BLaER1 (cell line): ENCODE data around the gene MIB1.

Experiments used
- H3K27ac ChIP-seq: shearing (Covaris generic); formaldehyde crosslinking; 2 replicates; pipeline ENCODE4 v1.8.1; 2022
- H3K27me3 ChIP-seq: shearing (Covaris generic); formaldehyde crosslinking; 2 replicates; pipeline ENCODE4 v1.8.1; 2022
- H3K36me3 ChIP-seq: shearing (Covaris generic); formaldehyde crosslinking; 2 replicates; pipeline ENCODE4 v1.8.1; 2022
- H3K4me1 ChIP-seq: shearing (Covaris generic); formaldehyde crosslinking; 2 replicates; pipeline ENCODE4 v1.8.1; 2022
- H3K4me2 ChIP-seq: shearing (Covaris generic); formaldehyde crosslinking; 2 replicates; pipeline ENCODE4 v1.8.1; 2022
- H3K4me3 ChIP-seq: shearing (Covaris generic); formaldehyde crosslinking; 2 replicates; pipeline ENCODE4 v1.8.1; 2022
- H3K9ac ChIP-seq: shearing (Covaris generic); formaldehyde crosslinking; 2 replicates; pipeline ENCODE4 v1.8.1; 2022
- H3K9me3 ChIP-seq: shearing (Covaris generic); formaldehyde crosslinking; 2 replicates; pipeline ENCODE4 v1.8.1; 2022
- H4K20me1 ChIP-seq: shearing (Covaris generic); formaldehyde crosslinking; 2 replicates; pipeline ENCODE4 v1.8.1; 2022
- Cebpa-rat ChIP-seq: shearing (Covaris generic); IDR thresholded peaks from 2 replicates; pipeline ENCODE4 v1.8.1; 2022

The MIB1 gene

GRCh38 chr18:21742315-21742687 is 1.7 kb downstream of the MIB1 start:
- no peak for TF ChIP-seq Cebpa-rat
- Histone ChIP-seq H3K36me3 (no peaks in the 10 kb centered on the region), H3K4me3 (peak overlapping the region; percentile 94), H4K20me1 (peaks cover 60% of the 10 kb centered on the region), H3K9me3 (peaks cover 2% of the 10 kb centered on the region; the same call in 1 of the 2 replicates), H3K27ac (no peak overlapping the region), H3K9ac (peak overlapping the region; percentile 95), H3K27me3 (no peaks in the 10 kb centered on the region), H3K4me1 (peaks cover 37% of the 10 kb centered on the region), H3K4me2 (peak overlapping the region; percentile 88)

- Histone ChIP-seq H3K27ac (no peak overlapping the region), H3K9me3 (no peaks in the 10 kb centered on the region), H3K27me3 (no peaks in the 10 kb centered on the region), H3K9ac (no peak overlapping the region), H3K4me2 (peak overlapping the region; percentile 88), H3K4me1 (peaks cover 44% of the 10 kb centered on the region), H3K36me3 (no peaks in the 10 kb centered on the region), H3K4me3 (no peak overlapping the region), H4K20me1 (peaks cover 68% of the 10 kb centered on the region)
- TF ChIP-seq Cebpa-rat = no peak
Observed at GRCh38 chr18:21743166-21743832, 2.7 kb downstream of the MIB1 start.

GRCh38 chr18:21745231-21745630 is 4.6 kb downstream of the MIB1 start:
- peaks cover 6% of the 10 kb centered on the region; the same call in 1 of the 2 replicates for H3K36me3 ChIP-seq
- peaks cover 85% of the 10 kb centered on the region for H4K20me1 ChIP-seq
- no peak overlapping the region for H3K9ac ChIP-seq
- H3K4me3 ChIP-seq = no peak overlapping the region
- H3K27me3 ChIP-seq = no peaks in the 10 kb centered on the region
- no peaks in the 10 kb centered on the region for H3K9me3 ChIP-seq
- H3K4me1 ChIP-seq = peaks cover 37% of the 10 kb centered on the region
- no peak for TF ChIP-seq Cebpa-rat
- H3K27ac ChIP-seq = no peak overlapping the region
- no peak overlapping the region for H3K4me2 ChIP-seq

GRCh38 chr18:21747268-21747667 is 6.7 kb downstream of the MIB1 start:
- TF ChIP-seq Cebpa-rat = no peak
- Histone ChIP-seq H3K27ac (no peak overlapping the region), H4K20me1 (peaks cover 94% of the 10 kb centered on the region), H3K4me2 (peak overlapping the region; percentile 21; the same call in 1 of the 2 replicates), H3K9me3 (no peaks in the 10 kb centered on the region), H3K4me3 (no peak overlapping the region), H3K4me1 (peaks cover 32% of the 10 kb centered on the region), H3K27me3 (no peaks in the 10 kb centered on the region), H3K36me3 (peaks cover 8% of the 10 kb centered on the region; the same call in 1 of the 2 replicates), H3K9ac (no peak overlapping the region)

GRCh38 chr18:21747764-21748693 is 7.4 kb downstream of the MIB1 start:
- no peak for TF ChIP-seq Cebpa-rat
- Histone ChIP-seq H4K20me1 (peaks cover 94% of the 10 kb centered on the region), H3K4me1 (peaks cover 24% of the 10 kb centered on the region), H3K4me3 (no peak overlapping the region), H3K36me3 (peaks cover 8% of the 10 kb centered on the region; the same call in 1 of the 2 replicates), H3K4me2 (peak overlapping the region; percentile 21; the same call in 1 of the 2 replicates), H3K27ac (no peak overlapping the region), H3K9ac (no peak overlapping the region), H3K27me3 (no peaks in the 10 kb centered on the region), H3K9me3 (no peaks in the 10 kb centered on the region)

GRCh38 chr18:21757833-21758232 is 17.2 kb downstream of the MIB1 start:
- Histone ChIP-seq H3K9me3 (no peaks in the 10 kb centered on the region), H4K20me1 (peaks cover 92% of the 10 kb centered on the region), H3K9ac (no peak overlapping the region)

GRCh38 chr18:21759836-21760235 is 19.2 kb downstream of the MIB1 start:
- Histone ChIP-seq H3K4me1 (no peaks in the 10 kb centered on the region), H3K27me3 (no peaks in the 10 kb centered on the region), H4K20me1 (peaks cover 84% of the 10 kb centered on the region), H3K36me3 (no peaks in the 10 kb centered on the region), H3K9me3 (no peaks in the 10 kb centered on the region), H3K4me3 (no peak overlapping the region), H3K27ac (no peak overlapping the region), H3K9ac (no peak overlapping the region), H3K4me2 (no peak overlapping the region)
- no peak for TF ChIP-seq Cebpa-rat

More at GRCh38 chr18:21757833-21758232, 17.2 kb downstream of the MIB1 start:
- Histone ChIP-seq H3K36me3 (0 out of 2 replicates have a peak, but pooled peaks cover 10% of the 10 kb centered on the region), H3K27ac (no peak overlapping the region), H3K27me3 (no peaks in the 10 kb centered on the region), H3K4me2 (no peak overlapping the region), H3K4me3 (no peak overlapping the region), H3K4me1 (no peaks in the 10 kb centered on the region)
- TF ChIP-seq Cebpa-rat = no peak

GRCh38 chr18:21760321-21760720 is 19.7 kb downstream of the MIB1 start:
- Histone ChIP-seq H3K4me3 (no peak overlapping the region), H3K4me1 (no peaks in the 10 kb centered on the region), H3K9me3 (no peaks in the 10 kb centered on the region), H4K20me1 (peaks cover 82% of the 10 kb centered on the region), H3K36me3 (0 out of 2 replicates have a peak, but pooled peaks cover under 1% of the 10 kb centered on the region), H3K27me3 (no peaks in the 10 kb centered on the region), H3K9ac (no peak overlapping the region), H3K4me2 (no peak overlapping the region), H3K27ac (no peak overlapping the region)
- TF ChIP-seq Cebpa-rat = no peak

- no peak overlapping the region for H3K9ac ChIP-seq
- H3K4me3 ChIP-seq = no peak overlapping the region
- H3K9me3 ChIP-seq = no peaks in the 10 kb centered on the region
- no peaks in the 10 kb centered on the region for H3K27me3 ChIP-seq
- H3K27ac ChIP-seq = no peak overlapping the region
- H3K4me2 ChIP-seq = no peak overlapping the region
- H4K20me1 ChIP-seq = peaks cover 70% of the 10 kb centered on the region
- no peaks in the 10 kb centered on the region for H3K4me1 ChIP-seq
- no peak for TF ChIP-seq Cebpa-rat
- H3K36me3 ChIP-seq = peaks cover 13% of the 10 kb centered on the region
Observed at GRCh38 chr18:21761471-21762115, 21.0 kb downstream of the MIB1 start.
